ENCODE measurements around the gene P2RX7. TPM values are rescaled to one million over a fixed set of nuclear protein-coding genes. Genes with fewer than 3 reads are reported as not detected.

Gene P2RX7
- total RNA-seq, 1 donor from 2014 or later, result 0.12 TPM

DNA sequence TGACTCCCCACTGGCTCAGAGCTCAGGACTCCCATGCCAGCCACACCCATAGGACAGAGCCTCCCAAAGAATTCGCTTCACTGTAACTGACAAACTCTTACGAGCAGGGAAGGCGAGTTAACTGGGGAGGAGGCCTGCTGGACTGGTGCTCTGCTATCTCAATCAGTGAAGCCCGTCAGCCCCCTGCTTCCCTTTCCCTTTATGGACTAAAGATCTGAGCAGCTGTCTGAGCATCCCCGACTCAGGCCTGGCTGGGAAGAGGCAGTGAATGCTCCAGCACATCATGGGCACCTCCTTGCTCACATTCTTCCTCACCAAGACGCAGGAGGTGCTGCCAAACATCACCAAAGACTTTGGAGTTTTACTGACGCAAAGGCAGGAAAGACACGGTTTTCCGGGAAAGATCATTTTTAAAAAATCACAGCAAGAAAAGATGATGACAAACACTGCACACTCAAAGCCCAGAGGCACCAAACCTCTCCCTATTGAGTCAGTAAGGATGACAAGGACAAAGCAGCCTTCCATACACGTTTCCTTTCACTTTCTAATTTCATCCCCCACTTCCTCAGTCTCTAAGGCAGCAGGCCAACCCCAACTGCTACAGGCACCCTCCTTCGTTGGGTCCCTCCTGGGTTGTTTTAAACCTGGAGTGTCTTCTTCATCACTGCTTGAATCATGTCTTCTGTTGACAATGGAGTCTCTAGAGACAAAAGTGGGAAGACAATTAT lies 45.0 kb upstream of the P2RX7 start:
- TF ChIP-seq, protein P1, sequence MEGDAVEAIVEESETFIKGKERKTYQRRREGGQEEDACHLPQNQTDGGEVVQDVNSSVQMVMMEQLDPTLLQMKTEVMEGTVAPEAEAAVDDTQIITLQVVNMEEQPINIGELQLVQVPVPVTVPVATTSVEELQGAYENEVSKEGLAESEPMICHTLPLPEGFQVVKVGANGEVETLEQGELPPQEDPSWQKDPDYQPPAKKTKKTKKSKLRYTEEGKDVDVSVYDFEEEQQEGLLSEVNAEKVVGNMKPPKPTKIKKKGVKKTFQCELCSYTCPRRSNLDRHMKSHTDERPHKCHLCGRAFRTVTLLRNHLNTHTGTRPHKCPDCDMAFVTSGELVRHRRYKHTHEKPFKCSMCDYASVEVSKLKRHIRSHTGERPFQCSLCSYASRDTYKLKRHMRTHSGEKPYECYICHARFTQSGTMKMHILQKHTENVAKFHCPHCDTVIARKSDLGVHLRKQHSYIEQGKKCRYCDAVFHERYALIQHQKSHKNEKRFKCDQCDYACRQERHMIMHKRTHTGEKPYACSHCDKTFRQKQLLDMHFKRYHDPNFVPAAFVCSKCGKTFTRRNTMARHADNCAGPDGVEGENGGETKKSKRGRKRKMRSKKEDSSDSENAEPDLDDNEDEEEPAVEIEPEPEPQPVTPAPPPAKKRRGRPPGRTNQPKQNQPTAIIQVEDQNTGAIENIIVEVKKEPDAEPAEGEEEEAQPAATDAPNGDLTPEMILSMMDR (conservative IDR thresholded peaks at IDR 0.05), result no peak
- Mint-ChIP-seq H3K27me3 (ENCODE audit: low read depth) (no peaks in the 10 kb centered on the region), H3K36me3 (ENCODE audit: low read depth) (no peaks in the 10 kb centered on the region), H3K4me3 (no peak overlapping the region), H3K27ac (ENCODE audit: unreplicated experiment) (no peak overlapping the region), H3K9me3 (no peaks in the 10 kb centered on the region), H3K4me1 (peaks cover 7% of the 10 kb centered on the region)
- no peak for DNase-seq (ENCODE audit: low read depth, low spot score)

DNA sequence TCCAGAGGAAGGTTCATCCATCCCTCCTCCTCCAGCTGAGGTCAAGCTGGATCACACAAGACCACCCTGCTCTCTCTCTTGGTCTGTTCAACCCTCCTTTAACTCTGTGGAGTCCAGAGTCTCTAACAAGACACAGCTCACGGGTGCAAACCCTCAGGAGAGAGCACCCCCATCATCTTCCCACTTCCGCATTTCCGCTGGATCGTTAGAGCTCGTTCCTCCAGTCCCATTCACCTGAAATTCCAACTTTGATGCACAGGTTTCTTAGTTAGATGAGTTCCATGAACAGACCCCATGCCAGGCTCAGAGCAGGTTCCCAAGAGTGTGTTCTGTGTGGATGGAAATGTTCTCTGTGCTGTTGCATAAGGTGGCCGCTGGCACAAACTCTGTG lies 44.5 kb upstream of the P2RX7 start:
- DNase-seq (ENCODE audit: low read depth, low spot score), result no peak
- Mint-ChIP-seq H3K27ac (ENCODE audit: unreplicated experiment) (no peak overlapping the region), H3K9me3 (no peaks in the 10 kb centered on the region), H3K27me3 (ENCODE audit: low read depth) (no peaks in the 10 kb centered on the region), H3K36me3 (ENCODE audit: low read depth) (no peaks in the 10 kb centered on the region), H3K4me1 (peaks cover 7% of the 10 kb centered on the region), H3K4me3 (no peak overlapping the region)
- TF ChIP-seq, protein P1 (conservative IDR thresholded peaks at IDR 0.05), result no peak

DNA sequence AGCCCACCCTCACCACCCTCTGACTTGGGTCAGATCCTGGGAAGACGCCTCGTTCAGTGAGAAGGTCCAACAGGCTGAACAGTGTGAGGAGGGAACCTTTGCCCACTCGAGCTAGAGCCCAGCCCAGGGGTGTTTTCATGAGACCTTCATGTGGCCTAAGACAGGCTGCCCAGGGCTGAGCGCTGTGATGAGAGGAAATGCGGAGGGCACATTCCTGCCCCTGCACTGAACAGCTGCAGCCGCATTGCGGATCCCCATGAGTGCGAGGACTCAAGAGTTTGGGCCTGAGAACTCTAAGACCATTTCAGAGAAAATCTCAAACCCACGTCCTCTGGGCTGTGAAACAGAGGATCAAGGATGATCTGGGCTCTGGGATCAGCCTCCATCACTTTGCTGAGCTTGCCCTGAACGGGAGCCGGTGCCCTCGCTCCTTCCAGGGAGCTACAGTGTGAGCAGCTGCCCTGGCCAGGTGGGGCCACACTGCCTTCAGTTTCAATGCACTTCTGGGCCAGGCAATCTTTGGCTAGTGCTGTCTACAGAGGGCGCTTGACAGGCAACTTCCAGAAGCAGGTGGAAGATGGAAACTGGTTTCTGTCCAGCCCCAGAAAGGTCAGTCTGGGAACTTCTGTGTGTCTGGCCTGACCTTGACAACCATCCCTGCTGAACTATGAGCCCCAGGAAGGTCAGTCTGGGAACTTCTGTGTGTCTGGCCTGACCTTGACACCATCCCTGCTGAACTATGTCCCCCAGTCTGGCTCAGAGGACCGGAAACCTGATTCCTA lies 43.5 kb upstream of the P2RX7 start:
- peaks cover 7% of the 10 kb centered on the region for H3K4me1 Mint-ChIP-seq
- DNase-seq (ENCODE audit: low read depth, low spot score), result no peak
- peaks cover 4% of the 10 kb centered on the region for H3K27me3 Mint-ChIP-seq (ENCODE audit: low read depth)
- H3K27ac Mint-ChIP-seq (ENCODE audit: unreplicated experiment), result no peak overlapping the region
- H3K9me3 Mint-ChIP-seq, result no peaks in the 10 kb centered on the region
- TF ChIP-seq, protein P1 (conservative IDR thresholded peaks at IDR 0.05), result no peak
- H3K4me3 Mint-ChIP-seq, result no peak overlapping the region
- no peaks in the 10 kb centered on the region for H3K36me3 Mint-ChIP-seq (ENCODE audit: low read depth)

DNA sequence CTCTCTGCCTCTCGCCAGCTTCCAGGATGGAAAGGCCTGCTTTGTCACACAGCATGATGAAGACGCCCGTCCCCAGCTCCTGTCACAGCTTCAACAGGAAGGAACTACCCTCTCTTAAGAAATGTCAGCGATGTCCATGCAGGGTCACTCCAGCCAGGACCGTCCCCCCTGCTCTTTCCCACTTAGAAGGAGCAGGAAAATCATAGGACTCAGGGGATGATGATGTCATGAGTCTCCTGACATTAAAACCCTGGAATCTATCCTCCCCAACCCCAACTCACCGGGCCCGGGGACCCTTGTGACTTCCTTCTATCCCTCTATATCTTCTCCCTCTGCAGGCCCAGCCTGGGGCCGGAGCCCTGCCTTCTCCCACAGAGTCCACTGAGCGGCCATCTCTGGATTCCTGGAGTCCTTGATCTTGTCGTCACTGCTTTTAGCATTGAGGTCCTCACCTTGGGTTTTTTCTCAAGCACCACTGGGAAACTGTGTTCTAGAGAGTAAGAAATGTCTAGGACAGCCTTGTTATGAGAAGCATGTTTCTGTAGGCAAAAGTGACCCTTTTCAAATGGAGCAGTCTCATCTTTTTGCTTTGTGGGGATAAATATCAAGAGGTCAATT lies 42.8 kb upstream of the P2RX7 start:
- H3K4me1 Mint-ChIP-seq, result peaks cover 7% of the 10 kb centered on the region
- H3K36me3 Mint-ChIP-seq (ENCODE audit: low read depth), result no peaks in the 10 kb centered on the region
- H3K27me3 Mint-ChIP-seq (ENCODE audit: low read depth), result peaks cover 9% of the 10 kb centered on the region
- no peak for DNase-seq (ENCODE audit: low read depth, low spot score)
- no peak overlapping the region for H3K4me3 Mint-ChIP-seq
- no peak overlapping the region for H3K27ac Mint-ChIP-seq (ENCODE audit: unreplicated experiment)
- no peaks in the 10 kb centered on the region for H3K9me3 Mint-ChIP-seq
- TF ChIP-seq, protein P1 (conservative IDR thresholded peaks at IDR 0.05), result no peak

DNA sequence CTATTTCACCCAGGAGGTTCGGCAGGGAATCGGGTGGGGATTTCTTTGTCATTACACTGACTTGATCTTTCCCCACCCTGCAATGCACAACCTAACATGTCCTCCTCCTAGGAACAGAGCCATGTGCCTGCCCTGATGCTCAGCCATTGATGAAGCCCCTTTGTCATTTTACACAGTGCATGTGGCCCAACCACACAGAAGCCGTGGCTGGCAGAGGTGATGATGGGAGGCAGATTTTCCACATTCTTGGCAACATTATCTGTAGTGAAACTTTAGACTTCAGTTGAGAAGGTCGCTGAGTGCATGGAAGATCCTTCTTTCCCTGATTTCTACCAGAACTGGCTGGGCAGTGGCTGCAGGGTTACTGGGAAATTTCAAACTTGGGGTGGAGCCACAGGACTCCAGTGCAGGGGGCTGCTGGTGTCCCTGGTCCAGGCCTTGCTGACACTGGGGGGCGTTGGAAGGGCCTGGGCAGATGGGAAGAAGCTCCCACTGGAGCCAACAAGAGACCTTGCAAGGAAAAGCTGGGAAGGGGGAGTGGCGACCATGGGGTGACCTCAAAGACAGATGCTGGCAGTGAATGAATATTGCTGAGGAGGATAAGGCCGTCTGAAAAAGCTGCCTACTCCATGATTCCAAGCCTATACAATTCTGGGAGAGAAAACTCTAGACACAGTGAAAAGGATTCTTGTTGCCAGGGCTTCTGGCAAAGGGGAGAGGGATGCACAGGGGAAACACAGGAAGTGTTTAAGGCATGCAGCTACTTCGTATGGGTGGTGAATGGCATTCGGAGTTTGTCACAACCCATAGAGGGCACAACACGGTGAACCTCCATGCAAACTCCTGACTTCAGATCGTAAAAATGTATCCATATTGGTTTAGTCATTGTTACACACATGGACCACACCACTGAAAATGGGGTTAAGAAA lies 41.8 kb upstream of the P2RX7 start:
- TF ChIP-seq, protein P1 (conservative IDR thresholded peaks at IDR 0.05), result no peak
- DNase-seq (ENCODE audit: low read depth, low spot score), result no peak
- Mint-ChIP-seq H3K4me3 (no peak overlapping the region), H3K9me3 (no peaks in the 10 kb centered on the region), H3K36me3 (ENCODE audit: low read depth) (no peaks in the 10 kb centered on the region), H3K27ac (ENCODE audit: unreplicated experiment) (no peak overlapping the region), H3K4me1 (peaks cover 13% of the 10 kb centered on the region), H3K27me3 (ENCODE audit: low read depth) (peaks cover 18% of the 10 kb centered on the region)

All from neural crest cell (in vitro differentiated cells).